NT2/D1 (cell line): ENCODE measurements around the gene RNASE1.

ENCODE experiments used
- DNase-seq: peaks from one replicate; pipeline ENCODE4 v3.0.0-alpha.2; 2011; ENCODE audit warnings: low read depth, low spot score
- H3K27me3 ChIP-seq: 2 replicates; pipeline ENCODE4 v1.6.0; 2011; ENCODE audit warnings: mild to moderate bottlenecking; ENCODE audit not compliant: insufficient read length, insufficient read depth
- H3K36me3 ChIP-seq: 2 replicates; pipeline ENCODE4 v1.6.1; 2011; ENCODE audit warnings: mild to moderate bottlenecking, low read length, mixed read lengths; ENCODE audit not compliant: insufficient read depth, insufficient read length
- H3K4me1 ChIP-seq: 2 replicates; pipeline ENCODE4 v1.5.1; 2011; ENCODE audit not compliant: insufficient read depth, insufficient read length
- H3K4me3 ChIP-seq: 2 replicates; pipeline ENCODE4 v1.5.1; 2011; ENCODE audit warnings: low read depth; ENCODE audit not compliant: insufficient read length
- H3K9ac ChIP-seq: 2 replicates; pipeline ENCODE4 v1.6.0; 2011; ENCODE audit warnings: low read depth; ENCODE audit not compliant: insufficient read length
- H3K9me3 ChIP-seq: 2 replicates; pipeline ENCODE4 v1.5.1; 2011; ENCODE audit warnings: mild to moderate bottlenecking, low read length; ENCODE audit not compliant: insufficient read depth
- SUZ12 ChIP-seq: IDR thresholded peaks from 2 replicates; pipeline ENCODE4 v1.6.1; 2011; ENCODE audit not compliant: insufficient read length, insufficient read depth; ENCODE audit errors: extremely low read depth
- YY1 ChIP-seq: IDR thresholded peaks from 2 replicates; pipeline ENCODE4 v1.6.1; 2011; ENCODE audit not compliant: insufficient read length, insufficient read depth
- ZNF274 ChIP-seq: IDR thresholded peaks from 2 replicates; pipeline ENCODE4 v1.6.1; 2011; ENCODE audit warnings: mild to moderate bottlenecking, low read depth, low read length

The RNASE1 gene

GRCh38 chr14:20789230-20789813, 13.3 kb downstream of the RNASE1 start:
- Histone ChIP-seq H3K27me3 (no peaks in the 10 kb centered on the region), H3K4me3 (no peak overlapping the region), H3K9ac (no peak overlapping the region), H3K9me3 (no peaks in the 10 kb centered on the region), H3K4me1 (no peaks in the 10 kb centered on the region), H3K36me3 (no peaks in the 10 kb centered on the region)
- DNase-seq: no peak
- no peak for TF ChIP-seq SUZ12
- no peak for TF ChIP-seq YY1
- no peak for TF ChIP-seq ZNF274

- H3K36me3 ChIP-seq: no peaks in the 10 kb centered on the region
- no peak overlapping the region for H3K4me3 ChIP-seq
- TF ChIP-seq YY1 (no peak), ZNF274 (no peak)
- no peaks in the 10 kb centered on the region for H3K27me3 ChIP-seq
- no peak overlapping the region for H3K9ac ChIP-seq
- H3K4me1 ChIP-seq: no peaks in the 10 kb centered on the region
- no peak for DNase-seq
- no peaks in the 10 kb centered on the region for H3K9me3 ChIP-seq
These were observed 15.6 kb downstream of the RNASE1 start for GRCh38 chr14:20787025-20787424.

DNA sequence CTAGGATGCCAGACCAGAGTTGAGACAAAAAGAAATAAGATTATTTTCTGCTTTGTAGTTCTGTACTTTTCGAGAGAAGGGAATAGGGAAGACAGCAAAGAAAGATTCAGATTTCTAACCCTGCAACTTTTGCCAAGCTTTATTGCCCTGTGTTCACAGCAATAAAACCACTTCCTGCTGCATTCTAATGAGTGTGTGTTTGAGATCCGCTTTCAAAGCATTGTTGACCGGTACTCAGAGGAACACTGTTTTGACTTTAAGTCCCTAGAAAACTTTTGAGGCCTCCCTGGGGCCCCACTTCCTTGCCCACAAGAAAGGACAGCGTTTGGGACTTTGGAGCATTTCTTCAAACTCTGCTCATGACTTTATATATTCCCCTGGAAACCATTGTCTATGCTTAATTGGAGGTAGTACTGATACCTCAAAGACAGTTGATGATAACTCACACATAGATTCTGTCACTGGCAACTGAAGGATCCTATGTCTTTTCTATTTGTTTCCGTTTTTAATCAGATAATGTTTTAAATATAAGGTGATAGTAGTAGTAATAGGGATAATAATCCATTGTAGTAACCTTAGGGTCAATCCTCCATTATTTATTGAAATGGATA, 20.3 kb downstream of the RNASE1 start:
- no peak overlapping the region for H3K4me3 ChIP-seq
- H3K9ac ChIP-seq: no peak overlapping the region
- no peaks in the 10 kb centered on the region for H3K27me3 ChIP-seq
- H3K9me3 ChIP-seq: no peaks in the 10 kb centered on the region
- H3K4me1 ChIP-seq: no peaks in the 10 kb centered on the region
- TF ChIP-seq SUZ12 (no peak), YY1 (no peak), ZNF274 (no peak)
- DNase-seq: no peak
- H3K36me3 ChIP-seq: no peaks in the 10 kb centered on the region

GRCh38 chr14:20781803-20782202, 20.8 kb downstream of the RNASE1 start:
- Histone ChIP-seq H3K4me3 (no peak overlapping the region), H3K9ac (no peak overlapping the region), H3K9me3 (no peaks in the 10 kb centered on the region), H3K4me1 (no peaks in the 10 kb centered on the region), H3K27me3 (no peaks in the 10 kb centered on the region), H3K36me3 (no peaks in the 10 kb centered on the region)
- DNase-seq: no peak
- TF ChIP-seq YY1 (no peak), SUZ12 (no peak), ZNF274 (no peak)

DNA sequence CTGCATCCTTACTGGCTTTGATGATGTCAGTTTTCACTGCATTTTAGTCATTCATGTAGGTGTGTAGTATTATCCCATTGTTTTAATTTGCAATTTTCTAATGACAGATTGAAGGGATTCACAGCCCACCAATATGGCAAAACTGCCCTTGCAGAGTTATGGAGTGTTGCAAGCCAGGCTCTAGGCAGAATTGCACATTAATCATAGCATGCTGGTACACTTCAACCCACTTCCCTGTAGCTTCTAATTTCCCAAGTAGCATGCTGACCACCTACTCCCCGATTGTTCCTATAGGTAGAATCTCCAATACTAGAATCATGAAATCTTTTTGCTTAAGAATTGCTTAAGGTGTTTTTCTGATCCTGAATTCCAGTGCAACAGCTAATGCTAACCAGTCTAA, 26.7 kb downstream of the RNASE1 start:
- H3K9ac ChIP-seq: no peak overlapping the region
- no peak for TF ChIP-seq SUZ12
- no peak for TF ChIP-seq ZNF274
- TF ChIP-seq YY1: no peak
- no peak for DNase-seq
- H3K9me3 ChIP-seq: peaks cover 22% of the 10 kb centered on the region; the same call in 1 of the 2 replicates
- no peak overlapping the region for H3K4me3 ChIP-seq
- no peaks in the 10 kb centered on the region for H3K4me1 ChIP-seq
- no peaks in the 10 kb centered on the region for H3K27me3 ChIP-seq
- no peaks in the 10 kb centered on the region for H3K36me3 ChIP-seq

GRCh38 chr14:20775043-20775442, 27.6 kb downstream of the RNASE1 start:
- no peaks in the 10 kb centered on the region for H3K27me3 ChIP-seq
- no peak overlapping the region for H3K9ac ChIP-seq
- no peak overlapping the region for H3K4me3 ChIP-seq
- no peaks in the 10 kb centered on the region for H3K36me3 ChIP-seq
- no peaks in the 10 kb centered on the region for H3K4me1 ChIP-seq
- DNase-seq: no peak
- peaks cover 22% of the 10 kb centered on the region; the same call in 1 of the 2 replicates for H3K9me3 ChIP-seq
- TF ChIP-seq YY1: no peak
- no peak for TF ChIP-seq SUZ12
- TF ChIP-seq ZNF274: no peak

- no peak overlapping the region for H3K9ac ChIP-seq
- DNase-seq: no peak
- no peak overlapping the region for H3K4me3 ChIP-seq
These were observed 28.3 kb downstream of the RNASE1 start for GRCh38 chr14:20774258-20774824.

More at GRCh38 chr14:20774258-20774824, 28.3 kb downstream of the RNASE1 start:
- Histone ChIP-seq H3K9me3 (peaks cover 22% of the 10 kb centered on the region; the same call in 1 of the 2 replicates), H3K36me3 (no peaks in the 10 kb centered on the region), H3K27me3 (no peaks in the 10 kb centered on the region), H3K4me1 (no peaks in the 10 kb centered on the region)
- TF ChIP-seq ZNF274: no peak
- TF ChIP-seq YY1: no peak
